Neural cell (in vitro differentiated cells): ENCODE data around the gene CCNJL.

ENCODE experiments used
- RAD21 ChIP-seq: fragments of 450-650 bp; conservative IDR thresholded peaks from 2 replicates; pipeline ENCODE4 v1.6.1; 2014; ENCODE audit warnings: antibody characterized with exemption, mild to moderate bottlenecking, moderate library complexity
- SMC3 ChIP-seq: fragments of 450-650 bp; conservative IDR thresholded peaks from 2 replicates; pipeline ENCODE4 v1.6.1; 2014; ENCODE audit warnings: antibody characterized with exemption, mild to moderate bottlenecking, moderate library complexity; ENCODE audit not compliant: poor library complexity
- TAF1 ChIP-seq: IDR thresholded peaks from 2 replicates; pipeline ENCODE4 v1.6.1; 2012; ENCODE audit warnings: low read depth

GRCh38 chr5:160333721-160334120 is 21.4 kb upstream of the CCNJL start:
- TF ChIP-seq TAF1 = no peak
- no peak for TF ChIP-seq RAD21
- no peak for TF ChIP-seq SMC3
